CD4-positive, alpha-beta memory T cell (primary cell): Measurements from ENCODE around the gene CMPK2. TPM values are rescaled to one million over a fixed set of nuclear protein-coding genes. Genes with fewer than 3 reads are reported as not detected.
"Not testable (repeated sequence)": the region's sequence is repeated elsewhere in the genome, so short reads cannot be mapped to it uniquely, and the experiment has no call there.

Experiments
- CTCF ChIA-PET: fragments of 350-600 bp; sonication (Branson Sonifier 250); formaldehyde crosslinking; loops from one replicate; lab custom pipeline; 2021; ENCODE audit warnings: inconsistent platforms; ENCODE audit not compliant: partially characterized antibody; lab: Charles Lee
- POLR2A ChIA-PET: fragments of 350-600 bp; sonication (Branson Sonifier 250); formaldehyde crosslinking; loops from one replicate; lab custom pipeline; 2021; ENCODE audit not compliant: partially characterized antibody; lab: Charles Lee
- DNase-seq, 5 donors: peaks; one replicate each; pipeline versions ENCODE4 v3.0.0 to v3.0.0-alpha.2; 2020 to 2022; ENCODE audit warnings: mixed read lengths in 1 of 5
- H3K27ac ChIP-seq: one replicate; pipeline ENCODE4 v1.7.0; 2013; ENCODE audit warnings: low read depth, low read length
- H3K27me3 ChIP-seq: 2 replicates; pipeline ENCODE4 v1.7.0; 2013; ENCODE audit warnings: mild to moderate bottlenecking, low read length, moderate library complexity; ENCODE audit not compliant: insufficient read depth
- H3K36me3 ChIP-seq: 2 replicates; pipeline ENCODE4 v1.7.0; 2013; ENCODE audit warnings: mild to moderate bottlenecking, low read length, moderate library complexity; ENCODE audit not compliant: insufficient read depth
- H3K4me1 ChIP-seq: 2 replicates; pipeline ENCODE4 v1.7.0; 2013; ENCODE audit warnings: mild to moderate bottlenecking, low read length, moderate library complexity; ENCODE audit not compliant: insufficient read depth
- H3K4me3 ChIP-seq, 2 donors: one replicate each; pipeline ENCODE4 v1.7.0; 2013; ENCODE audit warnings: low read length in 2 of 2, mild to moderate bottlenecking in 1 of 2
- H3K9me3 ChIP-seq, 2 donors: one replicate each; pipeline ENCODE4 v1.7.0; 2013; ENCODE audit warnings: low read length in 2 of 2, control low read depth in 1 of 2; ENCODE audit not compliant: control insufficient read depth in 1 of 2
- H3K27ac Mint-ChIP-seq, 7 donors: one replicate each; pipeline ENCODE4 v1.8.0; 2020 to 2021; ENCODE audit warnings: mixed read lengths in 7 of 7, mild to moderate bottlenecking in 6 of 7, inconsistent platforms in 3 of 7, moderate library complexity in 3 of 7
- H3K27me3 Mint-ChIP-seq, 2 donors: one replicate each; pipeline ENCODE4 v1.8.0; 2020 to 2021; ENCODE audit warnings: mixed read lengths in 2 of 2
- H3K36me3 Mint-ChIP-seq, 2 donors: one replicate each; pipeline ENCODE4 v1.8.0; 2020 to 2021; ENCODE audit warnings: mixed read lengths in 2 of 2, inconsistent platforms in 1 of 2, mild to moderate bottlenecking in 1 of 2
- H3K4me1 Mint-ChIP-seq, 4 donors: one replicate each; pipeline ENCODE4 v1.8.0; 2020 to 2021; ENCODE audit warnings: mixed read lengths in 4 of 4, mild to moderate bottlenecking in 1 of 4
- H3K4me3 Mint-ChIP-seq, 8 donors: one replicate each; pipeline ENCODE4 v1.8.0; 2020 to 2021; ENCODE audit warnings: mixed read lengths in 8 of 8, mild to moderate bottlenecking in 7 of 8, moderate library complexity in 6 of 8, inconsistent platforms in 3 of 8
- H3K9me3 Mint-ChIP-seq, 8 donors: one replicate each; pipeline ENCODE4 v1.8.0; 2020 to 2021; ENCODE audit warnings: mixed read lengths in 8 of 8, mild to moderate bottlenecking in 5 of 8, inconsistent platforms in 3 of 8, moderate library complexity in 1 of 8
- intact Hi-C: fragments of 100-400 bp; cut with micrococcal nuclease; formaldehyde crosslinking; loops from one replicate; pipeline ENCODE4 v1.15.1; 2023
- polyA plus RNA-seq, 2 donors: library from polyadenylated mRNA; unstranded; fragments of 300-500 nt; fragmentation: Illumina TruSeq; gene quantifications; one replicate each; pipeline ENCODE4 v1.2.3, GENCODE V29; 2021
- total RNA-seq, 2 experiments: library from RNA; stranded (reverse); gene quantifications; one replicate each; pipeline ENCODE4 v1.2.3, GENCODE V29; 2021

CMPK2 gene
- total and polyA plus RNA-seq, 4 experiments from 2014 or later = 3.5 to 9.7 (median 5.2) TPM

GRCh38 chr2:6864923-6865345 is 773 bp downstream of the CMPK2 start:
- Mint-ChIP-seq H3K9me3 (peaks cover 2 to 15% (median 8%) of the 10 kb centered on the region in 8 donors), H3K27ac (peak overlapping the region in 4 of 7 donors; percentile 39 to 77 (median 70)), H3K36me3 (peaks cover 32 to 38% of the 10 kb centered on the region in 2 donors), H3K27me3 (no peaks in the 10 kb centered on the region), H3K4me3 (peak overlapping the region; percentile 74 to 83 (median 79)), H3K4me1 (peaks cover 12 to 23% (median 17%) of the 10 kb centered on the region in 4 donors)
- intact Hi-C loops = loop anchor here (1.0 kb wide), 1 partner anchor 52 kb away; the partner anchor contains the start of gene RNF144A
- H3K27ac ChIP-seq = peak overlapping the region; percentile 27
- peaks cover 22% of the 10 kb centered on the region for H3K4me1 ChIP-seq
- peak in 1 of 5 donors; percentile 3 for DNase-seq
- peak overlapping the region; percentile 6 to 88 for H3K4me3 ChIP-seq
- CTCF ChIA-PET = interaction anchor here (1.0 to 6.8 kb wide), 9 partner anchors 13 to 167 kb away, joined by 3 to 116 read pairs (median 4); partner anchors contain the start of gene RSAD2
- POLR2A ChIA-PET = interaction anchor here (0.9 to 4.1 kb wide), 11 partner anchors 8 to 1818 kb away, joined by 3 to 77 read pairs (median 7); partner anchors contain the start of genes ID2 and RSAD2
- no peaks in the 10 kb centered on the region for H3K27me3 ChIP-seq
- peaks cover under 1% of the 10 kb centered on the region for H3K36me3 ChIP-seq
- H3K9me3 ChIP-seq = peaks cover 0 to 4% of the 10 kb centered on the region in 2 donors

GRCh38 chr2:6864231-6864754 is 1.4 kb downstream of the CMPK2 start:
- POLR2A ChIA-PET = interaction anchor here (1.0 to 4.1 kb wide), 7 partner anchors 14 to 167 kb away, joined by 4 to 77 read pairs (median 11); partner anchors contain the start of gene RSAD2
- peak overlapping the region; percentile 27 for H3K27ac ChIP-seq
- CTCF ChIA-PET = interaction anchor here (1.0 to 6.8 kb wide), 7 partner anchors 14 to 167 kb away, joined by 4 to 116 read pairs (median 6); partner anchors contain the start of gene RSAD2
- intact Hi-C loops = no loop called here
- Mint-ChIP-seq H3K36me3 (peaks cover 38 to 43% of the 10 kb centered on the region in 2 donors), H3K27ac (peak overlapping the region; percentile 9 to 77 (median 39)), H3K27me3 (no peaks in the 10 kb centered on the region), H3K4me3 (peak overlapping the region; percentile 74 to 83 (median 78)), H3K9me3 (peaks cover 2 to 20% (median 11%) of the 10 kb centered on the region in 8 donors), H3K4me1 (peaks cover 12 to 23% (median 17%) of the 10 kb centered on the region in 4 donors)
- peaks cover 4% of the 10 kb centered on the region for H3K36me3 ChIP-seq
- DNase-seq = no peak
- peaks cover 0 to 4% of the 10 kb centered on the region in 2 donors for H3K9me3 ChIP-seq
- H3K27me3 ChIP-seq = no peaks in the 10 kb centered on the region
- H3K4me3 ChIP-seq = peak overlapping the region in 1 of 2 donors; percentile 88
- H3K4me1 ChIP-seq = peaks cover 22% of the 10 kb centered on the region

- no peak for DNase-seq
- POLR2A ChIA-PET = interaction anchor here (4.1 kb wide), 1 partner anchor 14 kb away, joined by 77 read pairs; the partner anchor contains the start of gene RSAD2
- Histone ChIP-seq H3K9me3 (peaks cover 0 to 4% of the 10 kb centered on the region in 2 donors), H3K27me3 (no peaks in the 10 kb centered on the region), H3K4me3 (no peak overlapping the region), H3K36me3 (peaks cover 4% of the 10 kb centered on the region), H3K4me1 (peaks cover 22% of the 10 kb centered on the region), H3K27ac (no peak overlapping the region)
- H3K27me3 Mint-ChIP-seq = no peaks in the 10 kb centered on the region
- H3K4me1 Mint-ChIP-seq = peaks cover 12 to 23% (median 17%) of the 10 kb centered on the region in 4 donors
- peaks cover 2 to 23% (median 14%) of the 10 kb centered on the region in 8 donors for H3K9me3 Mint-ChIP-seq
- peak overlapping the region in 1 of 7 donors; percentile 65 for H3K27ac Mint-ChIP-seq
- H3K36me3 Mint-ChIP-seq = peaks cover 43 to 48% of the 10 kb centered on the region in 2 donors
- intact Hi-C loops = no loop called here
- CTCF ChIA-PET = interaction anchor here (1.5 to 6.8 kb wide), 3 partner anchors 14 to 36 kb away, joined by 4 to 116 read pairs (median 6); partner anchors contain the start of gene RSAD2
- H3K4me3 Mint-ChIP-seq = peak overlapping the region in 7 of 8 donors; percentile 74 to 83 (median 79)
Measured at GRCh38 chr2:6863792-6864191, 1.9 kb downstream of the CMPK2 start.

- ChIA-PET POLR2A (no interaction called here), CTCF (interaction anchor here (1.1 kb wide), 1 partner anchor 183 kb away, joined by 3 read pairs; no protein-coding TSS in a partner anchor)
- no peak overlapping the region for H3K4me3 ChIP-seq
- Mint-ChIP-seq H3K9me3 (peaks cover 2 to 34% (median 18%) of the 10 kb centered on the region in 8 donors), H3K4me1 (peaks cover 7 to 18% (median 12%) of the 10 kb centered on the region in 4 donors), H3K27me3 (no peaks in the 10 kb centered on the region), H3K4me3 (no peak overlapping the region), H3K36me3 (peaks cover 63 to 70% of the 10 kb centered on the region in 2 donors), H3K27ac (peak overlapping the region in 2 of 7 donors; percentile 38 to 66)
- H3K9me3 ChIP-seq = peaks cover 0 to 4% of the 10 kb centered on the region in 2 donors
- peaks cover 9% of the 10 kb centered on the region for H3K4me1 ChIP-seq
- DNase-seq = no peak
- H3K36me3 ChIP-seq = peaks cover 4% of the 10 kb centered on the region
- H3K27ac ChIP-seq = no peak overlapping the region
- intact Hi-C loops = no loop called here
- H3K27me3 ChIP-seq = no peaks in the 10 kb centered on the region
Measured at GRCh38 chr2:6860296-6860695, 5.4 kb downstream of the CMPK2 start.

GRCh38 chr2:6858466-6859027 is 7.2 kb downstream of the CMPK2 start:
- H3K4me3 Mint-ChIP-seq, H3K4me1 ChIP-seq, POLR2A ChIA-PET, CTCF ChIA-PET, H3K9me3 ChIP-seq, intact Hi-C loops, H3K27ac ChIP-seq, H3K27me3 Mint-ChIP-seq, H3K36me3 ChIP-seq, H3K4me3 ChIP-seq, H3K27ac Mint-ChIP-seq, DNase-seq, H3K27me3 ChIP-seq: not testable (repeated sequence)
- Mint-ChIP-seq H3K36me3 (peaks cover 68 to 82% of the 10 kb centered on the region in 2 donors), H3K4me1 (peaks cover 0 to 12% (median 7%) of the 10 kb centered on the region in 4 donors), H3K9me3 (peaks cover 2 to 34% (median 20%) of the 10 kb centered on the region in 8 donors)

GRCh38 chr2:6856548-6856920 is 9.2 kb downstream of the CMPK2 start:
- no peak overlapping the region for H3K27ac Mint-ChIP-seq
- ChIA-PET CTCF (no interaction called here), POLR2A (interaction anchor here (1.5 kb wide), 1 partner anchor 9 kb away, joined by 3 read pairs; the partner anchor contains the start of gene CMPK2)

More at GRCh38 chr2:6856548-6856920, 9.2 kb downstream of the CMPK2 start:
- Histone ChIP-seq H3K4me1 (no peaks in the 10 kb centered on the region), H3K4me3 (no peak overlapping the region), H3K36me3 (peaks cover 4% of the 10 kb centered on the region), H3K9me3 (peaks cover 0 to 4% of the 10 kb centered on the region in 2 donors), H3K27ac (no peak overlapping the region), H3K27me3 (no peaks in the 10 kb centered on the region)
- intact Hi-C loops = no loop called here
- Mint-ChIP-seq H3K27me3 (no peaks in the 10 kb centered on the region), H3K36me3 (peaks cover 64 to 83% of the 10 kb centered on the region in 2 donors), H3K4me3 (no peak overlapping the region), H3K9me3 (peaks cover 2 to 31% (median 21%) of the 10 kb centered on the region in 8 donors), H3K4me1 (peaks cover 0 to 7% (median 5%) of the 10 kb centered on the region in 4 donors)
- no peak for DNase-seq
